ENCODE data around the gene CPT1A. TPM values are rescaled to one million over a fixed set of nuclear protein-coding genes. Genes with fewer than 3 reads are reported as not detected.

The CPT1A gene
- polyA plus RNA-seq, 1 donor (not counting 4 experiments of a cell fraction or from before 2014, with no cell fraction given): 12.9 TPM

GRCh38 chr11:68704887-68705286 is 136.8 kb downstream of the CPT1A start:
- no peak overlapping the region for H2AFZ ChIP-seq (ENCODE audit: control insufficient read depth, low read length)

More at GRCh38 chr11:68704887-68705286, 136.8 kb downstream of the CPT1A start:
- DNase-seq (ENCODE audit: low read depth, low spot score) (no peak), FAIRE-seq (no peak)
- Histone ChIP-seq H3K4me1 (ENCODE audit: control insufficient read depth, extremely low read depth, insufficient read depth, low read length) (no peaks in the 10 kb centered on the region), H3K79me2 (ENCODE audit: control insufficient read depth, insufficient read depth, low read length) (no peaks in the 10 kb centered on the region), H4K20me1 (ENCODE audit: control insufficient read depth, extremely low read depth, insufficient read depth, low read length) (no peaks in the 10 kb centered on the region), H3K4me2 (ENCODE audit: control insufficient read depth, extremely low read depth, insufficient read depth, low read depth, low read length) (no peak overlapping the region), H3K36me3 (ENCODE audit: control insufficient read depth in 2 of 2, extremely low read depth in 1 of 2, insufficient read depth in 2 of 2, low read length in 2 of 2) (no peaks in the 10 kb centered on the region), H3K4me3 (ENCODE audit: control insufficient read depth in 2 of 3, extremely low read depth in 1 of 3, insufficient read depth in 2 of 3, low read depth in 1 of 3, low read length in 3 of 3) (no peak overlapping the region), H3K27ac (ENCODE audit: control insufficient read depth, insufficient read depth, low read length) (no peak overlapping the region), H3K9ac (ENCODE audit: control insufficient read depth, extremely low read depth, insufficient read depth, low read length) (no peak overlapping the region), H3K9me1 (ENCODE audit: control insufficient read depth, extremely low read depth, insufficient read depth, low read length) (no peaks in the 10 kb centered on the region), H3K9me3 (ENCODE audit: control insufficient read depth, low read depth, low read length) (no peaks in the 10 kb centered on the region), H3K27me3 (ENCODE audit: control insufficient read depth, extremely low read depth, insufficient read depth, low read length) (no peaks in the 10 kb centered on the region)
- no peak for TF ChIP-seq CTCF (optimal IDR thresholded peaks at IDR 0.05 in 1 of 3, IDR thresholded peaks at IDR 0.05 in 1 of 3, conservative IDR thresholded peaks at IDR 0.05 in 1 of 3; ENCODE audit: extremely low read depth in 1 of 3, insufficient read depth in 2 of 3, low read length in 3 of 3)
- no peak for TF ChIP-seq EZH2 (IDR thresholded peaks at IDR 0.05; ENCODE audit: low read length)
- dilution Hi-C loops (cut with MboI; ENCODE audit: extremely low pct_ligation_motif_present, low sequenced_read_pairs): no loop called here

Other genes with a start within 250 kb of the CPT1A start
- 2.2 to 2.6 TPM (median 2.4 TPM) in 3 replicates for gene GAL, start 157.4 kb downstream of the CPT1A start, polyA plus RNA-seq
- gene TESMIN, start 90.4 kb downstream of the CPT1A start, polyA plus RNA-seq: 2.4 to 4.9 TPM (median 4.0 TPM) in 3 replicates
- 85.8 to 120 TPM (median 115 TPM) in 3 replicates for gene MRPL21, start 61.9 kb upstream of the CPT1A start, polyA plus RNA-seq
- 6.2 to 10.0 TPM (median 7.3 TPM) in 3 replicates for gene IGHMBP2, start 62.0 kb upstream of the CPT1A start, polyA plus RNA-seq
- not detected in 3 replicates for gene MRGPRD, start 139.1 kb upstream of the CPT1A start, polyA plus RNA-seq
- gene MRGPRF, start 171.3 kb upstream of the CPT1A start, polyA plus RNA-seq: 0.02 to 0.04 TPM in 2 of 3 replicates, not detected in the other
- 7.7 to 12.0 TPM (median 10.0 TPM) in 3 replicates for gene TPCN2, start 207.0 kb upstream of the CPT1A start, polyA plus RNA-seq